Fibroblast of pulmonary artery (primary cell): ENCODE data around the gene RHBDD1.

Experiments
- DNase-seq: peaks from one replicate; pipeline ENCODE4 v3.0.0-alpha.2; 2010; ENCODE audit warnings: low read depth
- H3K4me3 ChIP-seq: replicated peaks from 2 replicates; pipeline ENCODE4 v1.5.1; 2011; ENCODE audit warnings: low read depth, mild to moderate bottlenecking, control low read depth, low read length, moderate library complexity
- CTCF ChIP-seq: IDR thresholded peaks from 2 replicates; pipeline ENCODE4 v1.5.1; 2011; ENCODE audit warnings: mild to moderate bottlenecking, control low read depth, low read length, inconsistent platforms; ENCODE audit errors: missing control alignments

Gene RHBDD1

GRCh38 chr2:226909836-226910235 lies 74.0 kb downstream of the RHBDD1 start:
- no peak for DNase-seq
- no peak for TF ChIP-seq CTCF
- H3K4me3 ChIP-seq, result no peak overlapping the region

- H3K4me3 ChIP-seq, result no peak overlapping the region
- TF ChIP-seq CTCF, result no peak
- no peak for DNase-seq
Observed at GRCh38 chr2:226910384-226910783, 74.5 kb downstream of the RHBDD1 start.

- TF ChIP-seq CTCF, result no peak
- DNase-seq, result peak; percentile 40
- no peak overlapping the region for H3K4me3 ChIP-seq
Observed at GRCh38 chr2:226911932-226912331, 76.1 kb downstream of the RHBDD1 start.

- DNase-seq, result no peak
- TF ChIP-seq CTCF, result no peak
- H3K4me3 ChIP-seq, result no peak overlapping the region
Observed at GRCh38 chr2:226913641-226914040, 77.8 kb downstream of the RHBDD1 start.

GRCh38 chr2:226915846-226916360 lies 80.0 kb downstream of the RHBDD1 start:
- DNase-seq, result peak; percentile 53
- no peak overlapping the region for H3K4me3 ChIP-seq
- no peak for TF ChIP-seq CTCF

GRCh38 chr2:226916669-226917068 lies 80.8 kb downstream of the RHBDD1 start:
- no peak for TF ChIP-seq CTCF
- DNase-seq, result no peak
- no peak overlapping the region for H3K4me3 ChIP-seq

- H3K4me3 ChIP-seq, result no peak overlapping the region
- DNase-seq, result no peak
- TF ChIP-seq CTCF, result no peak
Observed at GRCh38 chr2:226932443-226932842, 96.6 kb downstream of the RHBDD1 start.
